ENCODE measurements around the gene ABHD15. TPM values are rescaled to one million over a fixed set of nuclear protein-coding genes. Genes with fewer than 3 reads are reported as not detected.

The ABHD15 gene, protein sequence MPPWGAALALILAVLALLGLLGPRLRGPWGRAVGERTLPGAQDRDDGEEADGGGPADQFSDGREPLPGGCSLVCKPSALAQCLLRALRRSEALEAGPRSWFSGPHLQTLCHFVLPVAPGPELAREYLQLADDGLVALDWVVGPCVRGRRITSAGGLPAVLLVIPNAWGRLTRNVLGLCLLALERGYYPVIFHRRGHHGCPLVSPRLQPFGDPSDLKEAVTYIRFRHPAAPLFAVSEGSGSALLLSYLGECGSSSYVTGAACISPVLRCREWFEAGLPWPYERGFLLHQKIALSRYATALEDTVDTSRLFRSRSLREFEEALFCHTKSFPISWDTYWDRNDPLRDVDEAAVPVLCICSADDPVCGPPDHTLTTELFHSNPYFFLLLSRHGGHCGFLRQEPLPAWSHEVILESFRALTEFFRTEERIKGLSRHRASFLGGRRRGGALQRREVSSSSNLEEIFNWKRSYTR
- 1 to 10 TPM; 2.9 to 4.3 TPM for total RNA-seq
- 1 to 10 TPM; 2.3 to 3.1 TPM for polyA plus RNA-seq (ENCODE audit: insufficient read length in 2 of 2)
- long read RNA-seq, donor 1: 0 reads
- long read RNA-seq, donor 2: 0 reads
- long read RNA-seq, donor 3, partial matches to known transcripts: 7 of 10 reads
- long read RNA-seq, donor 3, other reads (novel, unspliced or antisense): 0 of 10 reads
- long read RNA-seq, donor 4: 0 reads

DNA sequence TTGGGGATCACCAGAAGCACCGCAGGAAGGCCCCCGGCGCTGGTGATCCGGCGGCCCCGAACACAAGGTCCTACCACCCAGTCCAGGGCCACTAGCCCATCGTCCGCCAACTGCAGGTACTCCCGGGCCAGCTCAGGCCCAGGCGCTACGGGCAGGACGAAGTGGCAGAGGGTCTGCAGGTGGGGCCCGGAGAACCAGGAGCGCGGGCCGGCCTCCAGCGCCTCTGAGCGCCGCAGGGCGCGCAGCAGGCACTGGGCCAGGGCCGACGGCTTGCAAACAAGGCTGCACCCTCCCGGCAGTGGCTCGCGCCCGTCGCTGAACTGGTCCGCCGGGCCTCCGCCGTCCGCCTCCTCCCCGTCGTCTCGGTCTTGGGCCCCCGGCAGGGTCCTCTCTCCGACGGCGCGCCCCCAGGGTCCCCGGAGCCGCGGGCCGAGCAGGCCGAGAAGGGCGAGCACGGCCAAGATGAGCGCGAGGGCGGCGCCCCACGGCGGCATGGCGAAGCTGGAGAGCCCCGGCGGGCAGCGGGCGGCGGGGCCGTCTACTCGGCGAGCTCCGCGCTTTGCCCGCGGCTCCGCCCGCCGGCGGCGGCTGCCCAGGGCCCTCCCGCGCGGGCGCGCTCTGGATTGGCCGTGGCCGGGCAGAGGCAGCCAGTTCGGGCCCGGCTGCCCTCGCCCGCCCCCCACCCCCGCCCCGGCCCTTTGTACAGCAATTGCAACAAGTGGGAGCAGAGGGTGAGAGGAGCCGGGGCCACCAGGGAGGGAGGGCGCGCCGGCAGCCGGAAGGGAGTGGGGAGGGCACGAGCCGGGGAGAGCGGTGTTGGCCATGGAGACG, at the start of gene ABHD15:
Gene ABHD15, minus strand, starts transcription at position 565 of the 831 bp plus-strand sequence. Its CDS starts 71 bp downstream, at position 494.
- H3K27ac ChIP-seq (ENCODE audit: low read depth, low read length): peak within 1 kb of the TSS; percentile 87
- DNase-seq (ENCODE audit: low read depth in 4 of 6, low spot score in 6 of 6): peak in 2 of 6 donors; percentile 7 to 63
- peaks cover 36% of the 10 kb centered on the region for H3K27me3 ChIP-seq (ENCODE audit: control insufficient read depth, insufficient read depth, low read length)
- H3K4me1 ChIP-seq (ENCODE audit: control insufficient read depth, insufficient read depth, low read length): peaks cover 49% of the 10 kb centered on the region
- peaks cover 8% of the 10 kb centered on the region for H3K36me3 ChIP-seq (ENCODE audit: control insufficient read depth, insufficient read depth, low read length)
- WGBS (ENCODE audit: insufficient coverage): under 1% methylated on average over 82 of the region's 94 CpGs
- H3K9me3 ChIP-seq (ENCODE audit: control insufficient read depth, insufficient read depth, low read length): no peaks in the 10 kb centered on the region
- peak within 1 kb of the TSS; percentile 72 for H3K4me3 ChIP-seq (ENCODE audit: low read depth, low read length)

DNA sequence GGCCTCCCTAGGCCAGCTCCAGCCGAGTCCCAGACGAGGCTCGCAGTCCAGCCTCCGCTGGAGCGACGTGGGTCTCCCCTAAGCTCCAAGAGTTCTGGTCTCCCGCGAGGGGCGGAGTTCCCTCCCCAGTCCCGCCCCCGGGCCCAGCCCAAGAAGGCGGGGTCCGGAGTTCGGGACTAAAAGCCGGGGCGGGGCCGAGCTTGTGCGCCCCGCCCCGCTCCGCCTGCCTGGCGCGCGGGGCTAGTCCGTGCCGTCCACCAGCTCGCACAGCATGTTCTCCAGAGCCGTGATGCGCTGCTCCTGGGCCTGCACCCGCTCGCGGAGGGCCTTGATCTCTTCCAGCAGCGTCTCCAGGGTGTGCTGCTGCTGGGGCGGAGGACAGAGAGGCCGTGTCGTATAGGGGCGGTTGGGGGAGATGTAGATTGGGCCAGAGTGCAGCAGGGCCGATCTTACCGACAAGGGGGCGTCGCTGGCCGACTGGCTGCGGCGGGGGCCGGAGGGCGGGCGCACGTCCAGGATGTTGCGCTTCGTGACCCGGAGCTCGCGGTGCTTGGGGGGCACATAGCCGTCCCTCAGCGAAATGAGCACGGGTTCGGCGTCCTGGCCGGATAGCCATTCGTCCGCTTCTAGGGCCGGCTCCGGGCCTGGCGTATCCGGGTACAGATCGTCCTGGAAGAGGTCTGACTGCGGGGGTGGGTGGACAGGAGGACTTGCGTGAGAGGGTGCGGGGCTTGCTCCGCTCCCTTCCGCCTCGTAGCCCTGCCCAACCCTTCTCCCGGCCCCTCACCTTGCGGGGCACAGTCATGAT, 48.9 kb upstream of the ABHD15 start:
- DNase-seq (ENCODE audit: low read depth in 4 of 6, low spot score in 6 of 6): peak in 3 of 6 donors; percentile 68 to 95 (median 89)
- Histone ChIP-seq H3K36me3 (ENCODE audit: control insufficient read depth, insufficient read depth, low read length) (peaks cover 32% of the 10 kb centered on the region), H3K27me3 (ENCODE audit: control insufficient read depth, insufficient read depth, low read length) (peaks cover 50% of the 10 kb centered on the region), H3K27ac (ENCODE audit: low read depth, low read length) (peak overlapping the region; percentile 64), H3K9me3 (ENCODE audit: control insufficient read depth, insufficient read depth, low read length) (no peaks in the 10 kb centered on the region), H3K4me3 (ENCODE audit: low read depth, low read length) (peak overlapping the region; percentile 31), H3K4me1 (ENCODE audit: control insufficient read depth, insufficient read depth, low read length) (peaks cover 65% of the 10 kb centered on the region)
- 7% methylated on average over 74 of the region's 74 CpGs for WGBS (ENCODE audit: insufficient coverage)

DNA sequence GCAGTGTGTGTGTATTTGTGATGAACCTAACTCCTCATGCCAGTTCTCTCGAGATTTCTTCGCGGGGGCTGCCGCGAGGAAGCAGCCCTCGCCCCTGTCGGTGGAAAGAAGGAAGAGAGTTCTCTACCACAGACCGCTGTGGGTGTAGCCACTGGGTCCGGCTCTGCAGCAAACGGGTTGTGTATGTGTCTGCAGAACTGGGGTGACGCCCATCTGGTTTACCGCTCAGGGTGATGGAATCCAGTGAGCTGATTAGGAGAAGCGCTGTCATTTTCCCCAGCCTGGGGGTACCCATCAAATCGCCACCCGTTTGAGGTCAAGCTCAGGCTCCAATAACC, 48.2 kb upstream of the ABHD15 start:
- Histone ChIP-seq H3K27ac (ENCODE audit: low read depth, low read length) (peak overlapping the region; percentile 64), H3K36me3 (ENCODE audit: control insufficient read depth, insufficient read depth, low read length) (peaks cover 32% of the 10 kb centered on the region), H3K4me3 (ENCODE audit: low read depth, low read length) (peak overlapping the region; percentile 14), H3K4me1 (ENCODE audit: control insufficient read depth, insufficient read depth, low read length) (peaks cover 65% of the 10 kb centered on the region), H3K27me3 (ENCODE audit: control insufficient read depth, insufficient read depth, low read length) (peaks cover 46% of the 10 kb centered on the region), H3K9me3 (ENCODE audit: control insufficient read depth, insufficient read depth, low read length) (no peaks in the 10 kb centered on the region)
- peak in 2 of 6 donors; percentile 44 to 63 for DNase-seq (ENCODE audit: low read depth in 4 of 6, low spot score in 6 of 6)
- WGBS (ENCODE audit: insufficient coverage): 32% methylated on average over 13 of the region's 15 CpGs

DNA sequence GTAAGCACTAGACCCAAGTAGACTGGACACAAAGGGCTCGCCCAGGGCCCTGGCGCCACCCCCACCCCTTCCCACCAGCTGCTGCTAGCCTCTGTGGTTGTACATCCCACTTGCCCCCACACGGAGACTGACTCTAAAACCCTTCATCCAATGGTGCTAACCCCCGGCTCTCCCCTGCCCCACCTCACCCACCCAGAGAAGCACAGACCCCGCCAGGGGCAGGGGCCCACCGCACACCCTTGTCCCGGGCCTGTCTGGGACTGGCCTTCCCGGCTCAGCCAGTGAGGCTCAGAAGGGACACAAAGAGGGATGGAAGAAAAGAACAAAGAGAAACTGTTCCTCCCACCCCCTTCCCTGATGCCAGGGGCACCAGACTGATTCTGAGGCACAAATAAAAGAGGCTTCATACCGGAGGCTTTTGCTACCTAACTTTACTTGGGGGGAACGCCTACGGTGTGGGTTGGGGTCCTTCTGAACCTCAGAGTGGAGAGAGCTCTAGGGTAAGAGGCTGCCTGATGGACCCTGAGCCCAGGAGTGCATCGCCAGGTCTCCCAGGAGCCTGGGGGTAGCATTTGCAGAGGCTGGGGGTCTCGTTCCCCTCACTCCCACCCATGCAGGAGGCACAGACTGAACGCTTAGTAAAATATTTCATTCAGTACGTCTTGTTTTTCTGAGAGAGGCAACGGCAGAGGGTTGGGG, 47.7 kb upstream of the ABHD15 start:
- H3K4me3 ChIP-seq (ENCODE audit: low read depth, low read length): no peak overlapping the region
- peaks cover 42% of the 10 kb centered on the region for H3K27me3 ChIP-seq (ENCODE audit: control insufficient read depth, insufficient read depth, low read length)
- 36% methylated on average over 5 of the region's 16 CpGs for WGBS (ENCODE audit: insufficient coverage)
- peak in 2 of 6 donors; percentile 29 to 54 for DNase-seq (ENCODE audit: low read depth in 4 of 6, low spot score in 6 of 6)
- H3K9me3 ChIP-seq (ENCODE audit: control insufficient read depth, insufficient read depth, low read length): no peaks in the 10 kb centered on the region
- H3K4me1 ChIP-seq (ENCODE audit: control insufficient read depth, insufficient read depth, low read length): peaks cover 65% of the 10 kb centered on the region
- H3K36me3 ChIP-seq (ENCODE audit: control insufficient read depth, insufficient read depth, low read length): peaks cover 32% of the 10 kb centered on the region
- peak overlapping the region; percentile 64 for H3K27ac ChIP-seq (ENCODE audit: low read depth, low read length)

DNA sequence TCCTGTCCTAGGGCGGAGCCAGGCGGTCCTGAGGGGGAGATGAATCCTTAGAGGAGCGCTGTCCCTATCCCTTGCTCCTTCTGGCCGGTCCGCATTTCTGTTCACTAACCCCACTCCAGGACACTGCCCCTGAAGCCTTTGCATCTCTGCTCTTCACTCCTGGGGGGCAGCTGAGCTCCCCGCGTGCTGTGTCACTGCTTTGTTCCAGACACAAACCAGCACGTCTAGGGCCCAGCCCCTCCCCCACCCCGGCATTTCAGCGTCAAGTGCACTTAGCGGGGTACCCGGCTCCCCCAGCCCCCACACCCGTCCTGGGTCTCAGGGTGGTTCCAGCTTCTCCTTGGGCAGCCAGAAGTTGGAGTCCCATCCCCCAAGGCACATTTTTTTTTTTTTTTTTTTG, 47.0 kb upstream of the ABHD15 start:
- Histone ChIP-seq H3K4me1 (ENCODE audit: control insufficient read depth, insufficient read depth, low read length) (peaks cover 60% of the 10 kb centered on the region), H3K27ac (ENCODE audit: low read depth, low read length) (peak overlapping the region; percentile 64), H3K4me3 (ENCODE audit: low read depth, low read length) (peak overlapping the region; percentile 11), H3K27me3 (ENCODE audit: control insufficient read depth, insufficient read depth, low read length) (peaks cover 36% of the 10 kb centered on the region), H3K36me3 (ENCODE audit: control insufficient read depth, insufficient read depth, low read length) (peaks cover 38% of the 10 kb centered on the region), H3K9me3 (ENCODE audit: control insufficient read depth, insufficient read depth, low read length) (no peaks in the 10 kb centered on the region)
- WGBS (ENCODE audit: insufficient coverage): 40% methylated on average over 12 of the region's 13 CpGs
- DNase-seq (ENCODE audit: low read depth in 4 of 6, low spot score in 6 of 6): no peak

DNA sequence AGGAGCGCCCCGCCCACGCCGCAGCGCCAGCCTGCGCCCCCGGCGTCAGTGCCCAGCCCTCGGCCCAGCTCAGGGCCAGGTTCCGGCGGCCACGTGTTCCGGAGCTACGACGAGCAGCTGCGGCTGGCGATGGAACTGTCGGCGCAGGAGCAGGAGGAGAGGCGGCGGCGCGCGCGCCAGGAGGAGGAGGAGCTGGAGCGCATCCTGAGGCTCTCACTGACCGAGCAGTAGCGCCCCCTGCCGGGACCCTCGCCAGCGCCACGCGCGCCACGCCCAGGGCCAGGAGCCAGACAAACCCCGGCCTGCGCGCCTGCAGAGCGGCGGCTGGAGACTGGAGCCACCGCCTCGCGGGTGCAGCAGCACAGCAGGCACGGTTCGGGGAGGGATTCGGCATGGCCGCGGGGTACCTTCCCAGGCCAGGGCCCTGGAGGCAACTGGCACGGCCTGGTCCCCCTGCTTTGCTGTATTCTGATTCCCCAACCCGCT, 46.6 kb upstream of the ABHD15 start:
- H3K36me3 ChIP-seq (ENCODE audit: control insufficient read depth, insufficient read depth, low read length): peaks cover 42% of the 10 kb centered on the region
- WGBS (ENCODE audit: insufficient coverage): 7% methylated on average over 50 of the region's 50 CpGs
- no peaks in the 10 kb centered on the region for H3K9me3 ChIP-seq (ENCODE audit: control insufficient read depth, insufficient read depth, low read length)
- H3K4me3 ChIP-seq (ENCODE audit: low read depth, low read length): peak overlapping the region; percentile 11
- peak in 4 of 6 donors; percentile 67 to 95 (median 82) for DNase-seq (ENCODE audit: low read depth in 4 of 6, low spot score in 6 of 6)
- no peak overlapping the region for H3K27ac ChIP-seq (ENCODE audit: low read depth, low read length)
- H3K27me3 ChIP-seq (ENCODE audit: control insufficient read depth, insufficient read depth, low read length): peaks cover 31% of the 10 kb centered on the region
- peaks cover 55% of the 10 kb centered on the region for H3K4me1 ChIP-seq (ENCODE audit: control insufficient read depth, insufficient read depth, low read length)

DNA sequence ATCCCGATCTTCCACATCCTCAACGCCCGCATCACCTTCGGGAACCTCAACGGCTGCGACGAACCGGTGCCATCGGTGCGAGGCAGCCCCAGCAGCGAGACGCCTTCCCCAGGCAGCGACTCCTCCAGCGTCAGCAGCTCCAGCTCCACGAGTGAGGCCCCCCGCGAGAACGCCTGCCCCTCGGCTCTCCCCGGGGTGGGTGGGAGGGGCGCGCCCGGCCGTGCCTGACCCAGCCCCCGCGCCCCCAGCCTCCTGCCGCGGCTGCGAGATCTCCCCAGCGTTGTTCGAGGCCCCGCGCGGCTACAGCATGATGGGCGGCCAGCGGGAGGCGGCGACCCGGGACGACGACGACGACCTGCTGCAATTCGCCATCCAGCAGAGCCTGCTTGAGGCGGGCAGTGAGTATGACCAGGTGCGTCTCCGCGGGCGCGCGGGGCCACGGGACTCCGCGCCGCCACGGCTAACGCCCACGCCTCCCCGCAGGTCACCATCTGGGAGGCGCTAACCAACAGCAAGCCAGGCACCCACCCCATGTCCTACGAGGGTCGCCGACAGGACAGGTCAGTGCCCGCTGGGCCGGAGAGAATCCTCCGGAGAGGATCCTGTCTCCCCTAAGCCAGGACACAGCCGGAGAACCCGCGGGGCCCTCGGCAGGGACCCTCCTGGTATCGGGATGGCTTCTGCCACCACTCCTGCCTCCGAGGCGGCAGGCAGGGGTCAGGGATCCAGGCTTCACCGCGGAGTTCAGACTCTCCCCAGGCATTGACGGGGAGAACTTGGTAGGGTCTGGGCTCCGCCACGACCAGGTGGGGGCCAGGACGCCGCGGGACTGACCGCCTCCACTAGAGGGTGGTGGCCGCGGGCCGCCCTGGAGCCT, 45.8 kb upstream of the ABHD15 start:
- no peak for DNase-seq (ENCODE audit: low read depth in 4 of 6, low spot score in 6 of 6)
- peaks cover 24% of the 10 kb centered on the region for H3K27me3 ChIP-seq (ENCODE audit: control insufficient read depth, insufficient read depth, low read length)
- H3K4me3 ChIP-seq (ENCODE audit: low read depth, low read length): peak overlapping the region; percentile 9
- H3K4me1 ChIP-seq (ENCODE audit: control insufficient read depth, insufficient read depth, low read length): peaks cover 48% of the 10 kb centered on the region
- no peaks in the 10 kb centered on the region for H3K9me3 ChIP-seq (ENCODE audit: control insufficient read depth, insufficient read depth, low read length)
- H3K27ac ChIP-seq (ENCODE audit: low read depth, low read length): no peak overlapping the region
- 43% methylated on average over 75 of the region's 85 CpGs for WGBS (ENCODE audit: insufficient coverage)
- H3K36me3 ChIP-seq (ENCODE audit: control insufficient read depth, insufficient read depth, low read length): peaks cover 48% of the 10 kb centered on the region

DNA sequence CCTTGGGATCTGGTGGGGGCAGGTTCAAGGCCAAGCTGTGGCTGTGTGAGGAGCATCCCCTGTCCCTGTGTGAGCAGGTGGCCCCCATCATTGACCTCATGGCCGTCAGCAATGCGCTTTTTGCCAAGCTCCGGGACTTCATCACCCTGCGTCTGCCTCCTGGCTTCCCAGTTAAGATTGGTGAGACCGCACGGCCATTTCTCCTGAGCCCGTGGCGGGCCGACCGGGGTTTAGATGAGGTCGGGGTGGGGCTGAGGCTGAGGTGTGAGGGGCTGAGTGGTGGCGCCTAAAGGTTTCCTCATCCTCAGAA, 45.2 kb upstream of the ABHD15 start:
- DNase-seq (ENCODE audit: low read depth in 4 of 6, low spot score in 6 of 6): no peak
- Histone ChIP-seq H3K27ac (ENCODE audit: low read depth, low read length) (no peak overlapping the region), H3K9me3 (ENCODE audit: control insufficient read depth, insufficient read depth, low read length) (no peaks in the 10 kb centered on the region), H3K4me1 (ENCODE audit: control insufficient read depth, insufficient read depth, low read length) (peaks cover 42% of the 10 kb centered on the region), H3K27me3 (ENCODE audit: control insufficient read depth, insufficient read depth, low read length) (peaks cover 18% of the 10 kb centered on the region), H3K36me3 (ENCODE audit: control insufficient read depth, insufficient read depth, low read length) (peaks cover 51% of the 10 kb centered on the region), H3K4me3 (ENCODE audit: low read depth, low read length) (no peak overlapping the region)
- 96% methylated on average over 7 of the region's 12 CpGs for WGBS (ENCODE audit: insufficient coverage)
